ENCODE measurements around the gene PPP1R17. TPM values are rescaled to one million over a fixed set of nuclear protein-coding genes. Genes with fewer than 3 reads are reported as not detected.

The PPP1R17 gene
- total RNA-seq (2021; ENCODE audit: unreplicated experiment) (not detected), Bru-seq, nascent RNA (not detected), BruChase-seq, experiment 1, labeled RNA remaining after a 2-hour chase (not detected), BruChase-seq, experiment 2, labeled RNA remaining after a 6-hour chase (not detected)
- polyA plus RNA-seq (2012; ENCODE audit: insufficient read length), result not detected
- long read RNA-seq, result 0 reads

- intact Hi-C loops (cut with micrococcal nuclease; ENCODE audit: unreplicated experiment) (no loop called here), in situ Hi-C loops (cut with HindIII; ENCODE audit: low pct_unique_long_range_greater_than_20kb, low sequenced_read_pairs) (no loop called here)
- ChIA-PET POLR2A (no interaction called here), CTCF (no interaction called here)
- Histone ChIP-seq H3K9me3 (ENCODE audit: control insufficient read depth, insufficient read depth, low read depth, low read length) (no peaks in the 10 kb centered on the region), H3K27me3 (ENCODE audit: control insufficient read depth, insufficient read depth, low read length) (peaks cover 7% of the 10 kb centered on the region), H3K36me3 (ENCODE audit: control insufficient read depth, insufficient read depth, low read length) (no peaks in the 10 kb centered on the region), H3K27ac (ENCODE audit: low read length) (no peak within 1 kb of the TSS), H3K4me1 (ENCODE audit: control insufficient read depth, insufficient read depth, low read length) (no peaks in the 10 kb centered on the region), H3K4me3 (ENCODE audit: low read depth in 2 of 2, low read length in 2 of 2) (no peak within 1 kb of the TSS)
- DNase-seq (ENCODE audit: low read depth, low spot score) (no peak), ATAC-seq (no peak)
- no TSS peak for BruUV-seq (replicated peaks)
- TF ChIP-seq SIN3A (IDR thresholded peaks at IDR 0.05; ENCODE audit: borderline replicate concordance, insufficient read depth, low read depth, low read length) (no peak), TCF7L2 (IDR thresholded peaks at IDR 0.05; ENCODE audit: low read depth, low read length) (no peak), REST (IDR thresholded peaks at IDR 0.05; ENCODE audit: insufficient read depth in 1 of 2, low read depth in 2 of 2, low read length in 1 of 2) (no peak), POLR2AphosphoS5 (IDR thresholded peaks at IDR 0.05; ENCODE audit: low read depth, low read length) (no peak), CTCF (IDR thresholded peaks at IDR 0.05) (no peak)
Measured at GRCh38 chr7:31687024-31687748, at the start of gene PPP1R17. PPP1R17 (plus strand) TSS chr7:31687215; CDS start chr7:31692442, 5,227 bp downstream.

- Histone ChIP-seq H3K27ac (ENCODE audit: low read length) (no peak overlapping the region), H3K4me1 (ENCODE audit: control insufficient read depth, insufficient read depth, low read length) (no peaks in the 10 kb centered on the region), H3K9me3 (ENCODE audit: control insufficient read depth, insufficient read depth, low read depth, low read length) (no peaks in the 10 kb centered on the region), H3K27me3 (ENCODE audit: control insufficient read depth, insufficient read depth, low read length) (no peaks in the 10 kb centered on the region), H3K4me3 (ENCODE audit: low read depth in 2 of 2, low read length in 2 of 2) (no peak overlapping the region), H3K36me3 (ENCODE audit: control insufficient read depth, insufficient read depth, low read length) (no peaks in the 10 kb centered on the region)
- ATAC-seq (no peak), DNase-seq (ENCODE audit: low read depth, low spot score) (no peak)
- no peak for TF ChIP-seq REST (IDR thresholded peaks at IDR 0.05; ENCODE audit: insufficient read depth in 1 of 2, low read depth in 2 of 2, low read length in 1 of 2)
- TF ChIP-seq SIN3A (IDR thresholded peaks at IDR 0.05; ENCODE audit: borderline replicate concordance, insufficient read depth, low read depth, low read length), result no peak
- no TSS peak for BruUV-seq (replicated peaks)
- in situ Hi-C loops (cut with HindIII; ENCODE audit: low pct_unique_long_range_greater_than_20kb, low sequenced_read_pairs), result no loop called here
- CTCF ChIA-PET, result no interaction called here
- POLR2A ChIA-PET, result no interaction called here
- intact Hi-C loops (cut with micrococcal nuclease; ENCODE audit: unreplicated experiment), result no loop called here
Measured at GRCh38 chr7:31640381-31640780, 46.6 kb upstream of the PPP1R17 start.

Data from Panc1 (cell line).